OCI-LY3 (cell line): ENCODE measurements around the gene RASGRP3.

Experiments
- CTCF ChIP-seq: fragments of 200-600, 300-600 bp; sonication (generic); IDR thresholded peaks from 2 replicates; pipeline ENCODE4 v1.5.1; 2014; ENCODE audit warnings: antibody characterized with exemption, low read length, low read depth
- EZH2phosphoT487 ChIP-seq: fragments of 200-600 bp; shearing (Covaris generic); IDR thresholded peaks from 2 replicates; pipeline ENCODE4 v1.6.1; 2018; ENCODE audit warnings: antibody characterized with exemption, mixed run types, low read depth

DNA sequence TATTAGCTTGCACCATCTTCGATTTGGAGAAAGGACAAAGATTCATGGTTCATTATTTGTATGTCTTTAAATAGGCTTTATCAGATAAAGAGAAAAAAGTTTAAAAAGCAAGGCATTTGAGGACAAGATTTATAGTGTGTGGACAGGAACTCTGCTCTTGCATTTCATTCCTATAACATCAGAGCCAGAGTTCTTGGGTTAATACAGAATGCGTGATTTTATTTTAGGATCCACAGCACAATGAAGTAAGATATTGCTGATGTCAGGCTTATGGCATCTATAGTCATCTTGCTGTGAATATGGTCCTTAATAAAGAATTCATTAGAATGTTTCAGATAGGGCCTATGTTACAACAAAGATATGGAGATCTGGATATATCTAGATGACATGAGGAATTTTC is 19.7 kb downstream of the RASGRP3 start:
- TF ChIP-seq CTCF = no peak
- TF ChIP-seq EZH2phosphoT487 = no peak
